ENCODE data around the gene ERGIC3. TPM values are rescaled to one million over a fixed set of nuclear protein-coding genes. Genes with fewer than 3 reads are reported as not detected.

The ERGIC3 gene
- total and polyA plus RNA-seq, 9 donors, result 168 to 354 (median 221) TPM

DNA sequence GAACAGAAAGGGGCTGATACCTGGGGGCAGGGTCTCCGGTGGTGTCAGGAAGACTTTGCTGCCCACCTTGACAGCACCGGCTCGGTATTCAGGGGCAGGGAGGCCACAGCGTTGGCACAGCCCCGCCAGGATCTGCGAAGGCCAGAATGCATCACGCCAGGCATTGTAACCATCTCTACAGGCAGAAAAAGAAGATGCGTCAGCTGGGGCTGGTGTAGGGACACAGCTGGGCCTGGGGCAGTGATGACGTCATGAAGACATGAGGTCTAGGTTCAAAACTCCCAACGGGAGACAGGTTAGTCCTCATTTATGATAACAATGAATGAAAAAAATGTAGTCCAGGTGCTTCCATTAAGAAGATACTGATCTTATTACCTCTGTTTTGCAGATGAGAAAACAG is 22.0 kb downstream of the ERGIC3 start:
- WGBS, 3 donors, result 86 to 91% (median 88%) methylated on average over 10 of the region's 10 CpGs
- H3K36me3 ChIP-seq, result no peaks in the 10 kb centered on the region
- H3K27me3 ChIP-seq, result no peaks in the 10 kb centered on the region
- no peaks in the 10 kb centered on the region for H3K9me3 ChIP-seq
- H3K4me1 ChIP-seq (ENCODE audit: insufficient read depth), result no peaks in the 10 kb centered on the region
- intact Hi-C loops (cut with DNase I), result no loop called here
- H3K27ac ChIP-seq, result no peak overlapping the region
- TF ChIP-seq, protein P1, sequence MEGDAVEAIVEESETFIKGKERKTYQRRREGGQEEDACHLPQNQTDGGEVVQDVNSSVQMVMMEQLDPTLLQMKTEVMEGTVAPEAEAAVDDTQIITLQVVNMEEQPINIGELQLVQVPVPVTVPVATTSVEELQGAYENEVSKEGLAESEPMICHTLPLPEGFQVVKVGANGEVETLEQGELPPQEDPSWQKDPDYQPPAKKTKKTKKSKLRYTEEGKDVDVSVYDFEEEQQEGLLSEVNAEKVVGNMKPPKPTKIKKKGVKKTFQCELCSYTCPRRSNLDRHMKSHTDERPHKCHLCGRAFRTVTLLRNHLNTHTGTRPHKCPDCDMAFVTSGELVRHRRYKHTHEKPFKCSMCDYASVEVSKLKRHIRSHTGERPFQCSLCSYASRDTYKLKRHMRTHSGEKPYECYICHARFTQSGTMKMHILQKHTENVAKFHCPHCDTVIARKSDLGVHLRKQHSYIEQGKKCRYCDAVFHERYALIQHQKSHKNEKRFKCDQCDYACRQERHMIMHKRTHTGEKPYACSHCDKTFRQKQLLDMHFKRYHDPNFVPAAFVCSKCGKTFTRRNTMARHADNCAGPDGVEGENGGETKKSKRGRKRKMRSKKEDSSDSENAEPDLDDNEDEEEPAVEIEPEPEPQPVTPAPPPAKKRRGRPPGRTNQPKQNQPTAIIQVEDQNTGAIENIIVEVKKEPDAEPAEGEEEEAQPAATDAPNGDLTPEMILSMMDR (IDR thresholded peaks at IDR 0.05), result no peak
- TF ChIP-seq POLR2A (IDR thresholded peaks at IDR 0.05), result no peak
- TF ChIP-seq EP300 (IDR thresholded peaks at IDR 0.05), result no peak
- no peak overlapping the region for H3K4me3 ChIP-seq
- DNase-seq, result peak in 1 of 5 donors; percentile 21

DNA sequence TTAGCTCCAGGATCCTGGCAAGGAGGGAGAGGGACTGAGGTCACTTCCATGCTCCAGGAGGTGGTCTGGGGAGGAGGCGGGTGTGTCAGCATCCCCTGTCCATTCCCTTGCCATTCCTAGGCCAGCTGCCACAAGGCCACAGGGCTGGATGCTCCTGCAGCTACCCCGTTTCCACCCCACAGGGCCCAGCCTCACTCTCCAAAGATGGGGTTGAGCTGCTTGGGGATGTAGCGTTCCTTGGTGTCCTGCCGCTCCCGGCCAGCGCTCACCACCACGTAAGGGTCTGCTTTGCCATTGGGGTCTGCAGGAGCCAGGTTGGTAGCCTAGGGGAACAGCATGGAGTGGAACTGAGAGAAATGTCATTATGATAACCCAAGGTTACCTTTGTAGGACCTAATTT is 23.0 kb downstream of the ERGIC3 start:
- H3K27ac ChIP-seq, result no peak overlapping the region
- peak in 1 of 5 donors; percentile 18 for DNase-seq
- no peak overlapping the region for H3K4me3 ChIP-seq
- intact Hi-C loops (cut with DNase I), result no loop called here
- TF ChIP-seq, protein P1 (IDR thresholded peaks at IDR 0.05), result no peak
- no peak for TF ChIP-seq POLR2A (IDR thresholded peaks at IDR 0.05)
- no peak for TF ChIP-seq EP300 (IDR thresholded peaks at IDR 0.05)
- WGBS, 3 donors, result 93 to 96% (median 93%) methylated on average over 7 of the region's 7 CpGs
- no peaks in the 10 kb centered on the region for H3K4me1 ChIP-seq (ENCODE audit: insufficient read depth)
- H3K9me3 ChIP-seq, result no peaks in the 10 kb centered on the region
- H3K27me3 ChIP-seq, result no peaks in the 10 kb centered on the region
- no peaks in the 10 kb centered on the region for H3K36me3 ChIP-seq

DNA sequence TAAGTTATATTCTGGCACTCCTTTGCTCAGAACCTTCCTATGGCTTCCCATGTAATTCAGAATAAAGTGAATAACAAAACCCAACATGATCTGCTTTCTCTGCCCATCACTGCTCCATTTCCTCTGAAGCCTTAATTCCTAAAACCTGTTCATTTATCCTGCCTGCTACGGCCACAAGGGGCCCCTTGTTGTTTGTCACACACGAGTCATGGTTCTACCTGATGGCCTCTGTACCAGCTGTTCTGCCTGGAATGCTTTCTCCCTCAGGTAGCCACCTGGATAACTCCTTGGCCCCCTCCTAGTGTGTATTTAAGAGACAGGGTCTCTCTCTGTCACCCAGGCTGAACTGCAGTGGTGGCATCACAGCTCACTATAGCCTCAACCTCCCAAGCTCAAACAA is 26.8 kb downstream of the ERGIC3 start:
- DNase-seq, result peak in 1 of 5 donors; percentile 3
- H3K4me1 ChIP-seq (ENCODE audit: insufficient read depth), result no peaks in the 10 kb centered on the region
- H3K4me3 ChIP-seq, result no peak overlapping the region
- no peaks in the 10 kb centered on the region for H3K9me3 ChIP-seq
- TF ChIP-seq POLR2A (IDR thresholded peaks at IDR 0.05) (no peak), EP300 (IDR thresholded peaks at IDR 0.05) (no peak)
- TF ChIP-seq, protein P1 (IDR thresholded peaks at IDR 0.05), result no peak
- 28 to 40% (median 39%) methylated on average over 2 of the region's 2 CpGs for WGBS, 3 donors
- no peak overlapping the region for H3K27ac ChIP-seq
- no peaks in the 10 kb centered on the region for H3K36me3 ChIP-seq
- intact Hi-C loops (cut with DNase I), result no loop called here
- H3K27me3 ChIP-seq, result no peaks in the 10 kb centered on the region

DNA sequence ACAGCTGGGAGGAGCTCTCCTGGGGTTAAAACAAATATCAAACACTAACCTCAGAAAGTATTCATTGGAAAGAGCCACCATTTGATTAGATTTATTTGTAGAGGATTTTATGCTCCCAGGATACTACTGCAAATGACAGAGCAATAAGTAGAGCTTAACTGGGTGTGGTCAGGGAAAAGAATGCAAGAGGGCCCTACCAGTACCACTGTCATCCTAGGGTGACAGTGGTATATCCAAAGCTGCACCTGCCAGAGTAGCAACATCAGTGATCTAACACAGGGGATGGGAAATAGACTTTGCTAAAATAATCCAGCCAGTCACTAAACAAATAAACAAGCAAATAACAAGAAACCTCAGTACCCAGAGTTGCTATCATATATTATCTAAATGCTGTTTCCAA is 29.7 kb downstream of the ERGIC3 start:
- TF ChIP-seq, protein P1 (IDR thresholded peaks at IDR 0.05), result no peak
- intact Hi-C loops (cut with DNase I), result no loop called here
- no peaks in the 10 kb centered on the region for H3K27me3 ChIP-seq

DNA sequence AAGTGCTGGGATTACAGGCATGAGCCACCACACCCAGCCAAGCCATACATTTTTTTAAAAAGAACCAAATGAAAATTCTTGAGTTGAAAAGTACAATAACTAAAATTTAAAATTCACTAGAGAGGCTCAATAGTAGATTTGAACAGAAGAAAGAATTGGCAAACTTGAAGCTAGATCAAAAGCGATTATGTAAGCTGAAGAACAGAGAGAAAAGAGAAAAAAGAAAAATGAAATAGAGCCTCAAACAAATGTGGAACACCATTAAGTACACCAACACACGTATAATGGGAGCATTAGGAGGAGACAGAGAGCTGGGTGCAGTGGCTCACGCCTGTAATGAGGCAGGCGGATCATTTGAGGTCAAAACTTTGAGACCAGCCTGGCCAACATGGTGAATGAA is 31.0 kb downstream of the ERGIC3 start:
- Histone ChIP-seq H3K27me3 (no peaks in the 10 kb centered on the region), H3K4me3 (no peak overlapping the region), H3K36me3 (no peaks in the 10 kb centered on the region), H3K27ac (no peak overlapping the region), H3K9me3 (no peaks in the 10 kb centered on the region), H3K4me1 (ENCODE audit: insufficient read depth) (no peaks in the 10 kb centered on the region)
- TF ChIP-seq, protein P1 (IDR thresholded peaks at IDR 0.05), result no peak
- no peak for TF ChIP-seq POLR2A (IDR thresholded peaks at IDR 0.05)
- no peak for TF ChIP-seq EP300 (IDR thresholded peaks at IDR 0.05)
- intact Hi-C loops (cut with DNase I), result no loop called here
- no peak for DNase-seq
- 95 to 96% (median 96%) methylated on average over 4 of the region's 4 CpGs for WGBS, 3 donors

More for the DNA sequence above, 29.7 kb downstream of the ERGIC3 start:
- no peaks in the 10 kb centered on the region for H3K9me3 ChIP-seq
- no peak overlapping the region for H3K4me3 ChIP-seq
- DNase-seq, result no peak
- H3K36me3 ChIP-seq, result no peaks in the 10 kb centered on the region
- H3K27ac ChIP-seq, result no peak overlapping the region
- H3K4me1 ChIP-seq (ENCODE audit: insufficient read depth), result no peaks in the 10 kb centered on the region
